ENCODE data around the gene PHACTR3.

The PHACTR3 gene

DNA sequence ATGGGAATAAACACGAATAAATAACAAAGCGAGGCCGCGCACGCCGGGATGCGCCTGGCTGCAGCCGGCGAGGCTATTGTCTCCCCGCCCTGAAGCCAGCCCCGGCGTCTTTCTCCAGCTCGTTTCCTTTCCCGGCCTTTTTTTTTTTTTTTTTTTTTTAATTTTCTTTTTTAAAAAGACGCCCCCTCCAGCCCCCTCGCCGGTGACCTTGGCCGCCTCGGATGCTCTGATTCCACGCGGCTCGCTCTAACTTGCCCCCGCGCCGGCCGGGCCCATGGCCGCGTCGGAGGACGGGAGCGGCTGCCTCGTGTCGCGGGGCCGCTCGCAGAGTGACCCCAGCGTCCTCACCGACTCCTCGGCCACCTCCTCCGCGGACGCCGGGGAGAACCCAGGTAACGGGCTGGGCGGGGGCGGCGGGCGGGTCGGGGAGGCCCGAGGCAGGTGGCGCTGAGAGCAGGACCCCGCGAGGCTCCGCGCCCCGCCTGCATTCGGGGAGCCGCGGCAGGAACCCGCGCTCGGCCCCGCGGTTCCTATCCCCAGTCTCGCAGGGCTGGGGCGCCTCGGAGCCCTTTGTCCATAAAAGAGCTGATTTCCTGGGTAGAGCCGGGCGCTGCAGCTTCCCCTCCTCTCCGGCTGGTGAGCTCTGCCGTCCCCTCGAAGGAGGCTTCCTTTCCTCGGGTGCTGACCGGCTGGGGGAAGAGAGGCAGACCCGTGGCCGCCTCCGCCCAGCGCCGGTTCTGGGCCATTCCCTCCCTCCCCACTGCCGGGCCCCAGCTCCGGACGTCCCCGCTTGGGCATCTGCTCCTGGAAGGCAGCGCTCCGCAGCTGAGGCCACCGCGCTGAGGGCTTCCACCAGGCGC is 631 bp downstream of the PHACTR3 start:
- Histone ChIP-seq H4K91ac (ENCODE audit: low read depth, low read length) (no peak overlapping the region), H3K36me3 (ENCODE audit: control insufficient read depth in 1 of 2, insufficient read depth in 2 of 2, low read length in 2 of 2) (no peaks in the 10 kb centered on the region), H3K9me3 (ENCODE audit: insufficient read depth, low read depth, low read length) (peaks cover 11% of the 10 kb centered on the region), H3K4me1 (ENCODE audit: control insufficient read depth in 1 of 2, insufficient read depth in 2 of 2, low read length in 2 of 2) (no peaks in the 10 kb centered on the region), H2AFZ (ENCODE audit: insufficient read depth, low read length, poor library complexity) (no peak overlapping the region), H3K4me2 (ENCODE audit: low read length) (no peak overlapping the region), H3K79me1 (ENCODE audit: low read length) (no peaks in the 10 kb centered on the region), H3K4me3 (ENCODE audit: low read depth, low read length) (no peak overlapping the region), H3K9ac (ENCODE audit: low read length) (no peak overlapping the region), H3K18ac (ENCODE audit: low read length) (no peak overlapping the region), H4K8ac (ENCODE audit: low read depth, low read length) (no peak overlapping the region), H3K4ac (ENCODE audit: low read depth, low read length) (no peak overlapping the region), H2BK5ac (ENCODE audit: low read depth, low read length, poor library complexity) (no peak overlapping the region), H3K27ac (ENCODE audit: low read depth, low read length) (no peak overlapping the region), H2BK120ac (ENCODE audit: insufficient read depth, low read length, poor library complexity) (no peak overlapping the region), H3K27me3 (ENCODE audit: insufficient read depth, low read length) (peaks cover 41% of the 10 kb centered on the region), H3K79me2 (ENCODE audit: control insufficient read depth, insufficient read depth, low read length, poor library complexity) (no peaks in the 10 kb centered on the region), H3K14ac (ENCODE audit: low read length) (no peak overlapping the region), H2AK5ac (ENCODE audit: low read length) (no peak overlapping the region), H2BK12ac (ENCODE audit: low read length) (no peak overlapping the region), H3K23ac (ENCODE audit: low read length) (no peak overlapping the region), H4K12ac (ENCODE audit: low read depth, low read length) (no peak overlapping the region)
- WGBS (ENCODE audit: extremely low coverage, insufficient coverage, insufficient read length): no CpG with 5 or more reads among the region's 88 CpGs
- DNase-seq: no peak

DNA sequence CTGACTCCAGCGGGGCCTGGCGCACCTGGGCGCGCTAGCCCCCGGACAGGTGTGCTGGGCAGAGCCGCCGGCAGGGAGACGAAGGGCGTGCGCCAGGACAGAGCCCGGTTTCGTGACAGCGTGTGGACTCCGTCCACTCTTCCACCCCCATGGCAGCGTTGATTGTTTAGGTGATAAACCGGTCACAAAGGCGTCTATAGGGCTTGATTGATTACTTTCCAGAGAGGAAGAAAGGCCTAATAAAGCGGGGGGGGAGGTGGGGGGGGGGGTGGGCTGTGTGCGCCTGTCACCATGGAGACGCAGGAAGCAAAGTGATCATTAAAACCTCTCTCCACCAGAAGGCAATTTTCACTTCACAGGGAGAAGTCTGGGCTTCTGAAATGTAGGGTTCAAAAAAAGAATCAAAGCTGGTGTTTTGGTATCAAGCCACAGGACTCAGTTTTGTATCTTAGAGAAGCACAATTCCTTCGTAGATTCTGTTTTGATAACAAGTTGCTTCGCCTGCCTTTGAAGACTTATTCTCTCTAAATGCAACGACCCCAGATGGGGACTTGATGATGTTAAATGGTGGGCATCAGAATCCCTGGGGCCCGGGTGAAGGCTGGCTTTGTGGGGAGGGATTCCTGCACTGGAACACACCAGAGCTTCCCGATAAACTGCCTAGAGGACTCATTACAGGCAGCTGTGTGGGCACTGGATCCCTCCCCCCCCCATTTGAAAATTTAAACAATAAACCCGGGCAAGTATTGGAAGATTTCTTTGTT is 1.4 kb downstream of the PHACTR3 start:
- Histone ChIP-seq H3K9me3 (ENCODE audit: insufficient read depth, low read depth, low read length) (peaks cover 15% of the 10 kb centered on the region), H3K18ac (ENCODE audit: low read length) (no peak overlapping the region), H2BK5ac (ENCODE audit: low read depth, low read length, poor library complexity) (no peak overlapping the region), H3K27me3 (ENCODE audit: insufficient read depth, low read length) (peaks cover 41% of the 10 kb centered on the region), H3K4me3 (ENCODE audit: low read depth, low read length) (no peak overlapping the region), H3K79me1 (ENCODE audit: low read length) (no peaks in the 10 kb centered on the region), H2AFZ (ENCODE audit: insufficient read depth, low read length, poor library complexity) (no peak overlapping the region), H3K79me2 (ENCODE audit: control insufficient read depth, insufficient read depth, low read length, poor library complexity) (no peaks in the 10 kb centered on the region), H3K23ac (ENCODE audit: low read length) (no peak overlapping the region), H3K36me3 (ENCODE audit: control insufficient read depth in 1 of 2, insufficient read depth in 2 of 2, low read length in 2 of 2) (no peaks in the 10 kb centered on the region), H4K91ac (ENCODE audit: low read depth, low read length) (no peak overlapping the region), H4K8ac (ENCODE audit: low read depth, low read length) (no peak overlapping the region), H3K4ac (ENCODE audit: low read depth, low read length) (no peak overlapping the region), H2BK120ac (ENCODE audit: insufficient read depth, low read length, poor library complexity) (no peak overlapping the region), H4K12ac (ENCODE audit: low read depth, low read length) (no peak overlapping the region), H2BK12ac (ENCODE audit: low read length) (no peak overlapping the region), H3K14ac (ENCODE audit: low read length) (no peak overlapping the region), H2AK5ac (ENCODE audit: low read length) (no peak overlapping the region), H3K4me2 (ENCODE audit: low read length) (no peak overlapping the region), H3K4me1 (ENCODE audit: control insufficient read depth in 1 of 2, insufficient read depth in 2 of 2, low read length in 2 of 2) (no peaks in the 10 kb centered on the region), H3K9ac (ENCODE audit: low read length) (no peak overlapping the region), H3K27ac (ENCODE audit: low read depth, low read length) (no peak overlapping the region)
- WGBS (ENCODE audit: extremely low coverage, insufficient coverage, insufficient read length): no CpG with 5 or more reads among the region's 26 CpGs
- no peak for DNase-seq

- H3K27me3 ChIP-seq (ENCODE audit: insufficient read depth, low read length): peaks cover 41% of the 10 kb centered on the region
- H2AK5ac ChIP-seq (ENCODE audit: low read length): no peak overlapping the region
- no peak overlapping the region for H4K12ac ChIP-seq (ENCODE audit: low read depth, low read length)
- no peak overlapping the region for H4K91ac ChIP-seq (ENCODE audit: low read depth, low read length)
- H3K9me3 ChIP-seq (ENCODE audit: insufficient read depth, low read depth, low read length): peaks cover 19% of the 10 kb centered on the region
- H2BK5ac ChIP-seq (ENCODE audit: low read depth, low read length, poor library complexity): no peak overlapping the region
- no peak overlapping the region for H3K18ac ChIP-seq (ENCODE audit: low read length)
- no peak overlapping the region for H2BK120ac ChIP-seq (ENCODE audit: insufficient read depth, low read length, poor library complexity)
- H3K4ac ChIP-seq (ENCODE audit: low read depth, low read length): no peak overlapping the region
- H2BK12ac ChIP-seq (ENCODE audit: low read length): no peak overlapping the region
- WGBS (ENCODE audit: extremely low coverage, insufficient coverage, insufficient read length): no CpG with 5 or more reads among the region's 4 CpGs
- no peak for DNase-seq
- H3K79me1 ChIP-seq (ENCODE audit: low read length): no peaks in the 10 kb centered on the region
- no peak overlapping the region for H3K4me2 ChIP-seq (ENCODE audit: low read length)
- no peaks in the 10 kb centered on the region for H3K36me3 ChIP-seq (ENCODE audit: control insufficient read depth in 1 of 2, insufficient read depth in 2 of 2, low read length in 2 of 2)
- no peak overlapping the region for H3K4me3 ChIP-seq (ENCODE audit: low read depth, low read length)
- no peak overlapping the region for H3K23ac ChIP-seq (ENCODE audit: low read length)
- H3K14ac ChIP-seq (ENCODE audit: low read length): no peak overlapping the region
- no peaks in the 10 kb centered on the region for H3K4me1 ChIP-seq (ENCODE audit: control insufficient read depth in 1 of 2, insufficient read depth in 2 of 2, low read length in 2 of 2)
- H2AFZ ChIP-seq (ENCODE audit: insufficient read depth, low read length, poor library complexity): no peak overlapping the region
- H3K27ac ChIP-seq (ENCODE audit: low read depth, low read length): no peak overlapping the region
- H3K79me2 ChIP-seq (ENCODE audit: control insufficient read depth, insufficient read depth, low read length, poor library complexity): no peaks in the 10 kb centered on the region
- no peak overlapping the region for H3K9ac ChIP-seq (ENCODE audit: low read length)
- no peak overlapping the region for H4K8ac ChIP-seq (ENCODE audit: low read depth, low read length)
Observed at GRCh38 chr20:59606566-59606965, 2.2 kb downstream of the PHACTR3 start.

DNA sequence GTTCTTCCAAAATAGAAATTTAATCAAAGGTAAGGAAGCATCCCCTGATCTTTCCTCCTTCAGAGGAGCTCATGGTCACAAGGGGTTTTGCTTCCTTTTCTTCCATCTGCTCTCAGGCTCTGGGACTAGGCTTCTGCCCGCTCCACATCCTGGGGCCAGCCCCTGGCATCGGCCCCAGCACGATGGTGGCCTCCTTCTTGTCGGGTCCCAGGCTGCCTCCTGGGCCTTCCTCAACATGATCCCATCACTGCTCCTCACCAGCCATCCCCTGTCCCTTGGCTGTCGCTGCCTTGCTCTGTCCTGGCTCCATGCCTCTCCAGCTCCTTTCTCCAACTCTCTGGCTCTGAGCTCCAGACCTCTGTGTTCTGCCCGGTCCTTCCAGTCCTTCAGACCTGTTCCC is 4.1 kb downstream of the PHACTR3 start:
- Histone ChIP-seq H2BK12ac (ENCODE audit: low read length) (no peak overlapping the region), H3K23ac (ENCODE audit: low read length) (no peak overlapping the region), H3K4ac (ENCODE audit: low read depth, low read length) (no peak overlapping the region), H2AFZ (ENCODE audit: insufficient read depth, low read length, poor library complexity) (no peak overlapping the region), H4K12ac (ENCODE audit: low read depth, low read length) (no peak overlapping the region), H3K9me3 (ENCODE audit: insufficient read depth, low read depth, low read length) (peaks cover 20% of the 10 kb centered on the region), H2AK5ac (ENCODE audit: low read length) (no peak overlapping the region), H3K4me2 (ENCODE audit: low read length) (no peak overlapping the region), H3K4me1 (ENCODE audit: control insufficient read depth in 1 of 2, insufficient read depth in 2 of 2, low read length in 2 of 2) (no peaks in the 10 kb centered on the region), H3K9ac (ENCODE audit: low read length) (no peak overlapping the region), H3K14ac (ENCODE audit: low read length) (no peak overlapping the region), H3K79me2 (ENCODE audit: control insufficient read depth, insufficient read depth, low read length, poor library complexity) (no peaks in the 10 kb centered on the region), H2BK120ac (ENCODE audit: insufficient read depth, low read length, poor library complexity) (no peak overlapping the region), H4K91ac (ENCODE audit: low read depth, low read length) (no peak overlapping the region), H3K18ac (ENCODE audit: low read length) (no peak overlapping the region), H4K8ac (ENCODE audit: low read depth, low read length) (no peak overlapping the region), H2BK5ac (ENCODE audit: low read depth, low read length, poor library complexity) (no peak overlapping the region), H3K36me3 (ENCODE audit: control insufficient read depth in 1 of 2, insufficient read depth in 2 of 2, low read length in 2 of 2) (no peaks in the 10 kb centered on the region), H3K79me1 (ENCODE audit: low read length) (no peaks in the 10 kb centered on the region), H3K27ac (ENCODE audit: low read depth, low read length) (no peak overlapping the region), H3K27me3 (ENCODE audit: insufficient read depth, low read length) (peaks cover 29% of the 10 kb centered on the region), H3K4me3 (ENCODE audit: low read depth, low read length) (no peak overlapping the region)
- no CpG with 5 or more reads among the region's 6 CpGs for WGBS (ENCODE audit: extremely low coverage, insufficient coverage, insufficient read length)
- DNase-seq: no peak
